Body of pancreas (tissue), 4 donors: ENCODE data around the gene PRSS21.

Source experiments
- CTCF ChIP-seq, 7 experiments: fragments of 450-650 bp in 4 of 7; fragments of 200-600 bp in 3 of 7; sonication (generic) in 3 of 7; IDR thresholded peaks; one replicate each; pipeline ENCODE4 v1.5.1; 2016 to 2019; ENCODE audit warnings: antibody characterized with exemption in 7 of 7
- POLR2A ChIP-seq, 3 donors: fragments of 450-650 bp; IDR thresholded peaks; one replicate each; pipeline ENCODE4 v1.6.1; 2016; ENCODE audit warnings: antibody characterized with exemption in 3 of 3, mild to moderate bottlenecking in 2 of 3

GRCh38 chr16:2804728-2805127 lies 12.3 kb upstream of the PRSS21 start:
- TF ChIP-seq POLR2A (IDR thresholded peaks at IDR 0.05) (no peak), CTCF (IDR thresholded peaks at IDR 0.05) (no peak)
